CD4-positive, alpha-beta memory T cell (primary cell): ENCODE measurements around the gene JAK1. TPM values are rescaled to one million over a fixed set of nuclear protein-coding genes. Genes with fewer than 3 reads are reported as not detected.

Experiments used
- CTCF ChIA-PET: fragments of 350-600 bp; sonication (Branson Sonifier 250); formaldehyde crosslinking; loops from one replicate; lab custom pipeline; 2021; ENCODE audit warnings: inconsistent platforms; ENCODE audit not compliant: partially characterized antibody; lab: Charles Lee
- POLR2A ChIA-PET: fragments of 350-600 bp; sonication (Branson Sonifier 250); formaldehyde crosslinking; loops from one replicate; lab custom pipeline; 2021; ENCODE audit not compliant: partially characterized antibody; lab: Charles Lee
- DNase-seq, 5 donors: peaks; one replicate each; pipeline versions ENCODE4 v3.0.0 to v3.0.0-alpha.2; 2020 to 2022; ENCODE audit warnings: mixed read lengths in 1 of 5
- H3K27ac ChIP-seq: one replicate; pipeline ENCODE4 v1.7.0; 2013; ENCODE audit warnings: low read depth, low read length
- H3K27me3 ChIP-seq: 2 replicates; pipeline ENCODE4 v1.7.0; 2013; ENCODE audit warnings: mild to moderate bottlenecking, low read length, moderate library complexity; ENCODE audit not compliant: insufficient read depth
- H3K36me3 ChIP-seq: 2 replicates; pipeline ENCODE4 v1.7.0; 2013; ENCODE audit warnings: mild to moderate bottlenecking, low read length, moderate library complexity; ENCODE audit not compliant: insufficient read depth
- H3K4me1 ChIP-seq: 2 replicates; pipeline ENCODE4 v1.7.0; 2013; ENCODE audit warnings: mild to moderate bottlenecking, low read length, moderate library complexity; ENCODE audit not compliant: insufficient read depth
- H3K4me3 ChIP-seq, 2 donors: one replicate each; pipeline ENCODE4 v1.7.0; 2013; ENCODE audit warnings: low read length in 2 of 2, mild to moderate bottlenecking in 1 of 2
- H3K9me3 ChIP-seq, 2 donors: one replicate each; pipeline ENCODE4 v1.7.0; 2013; ENCODE audit warnings: low read length in 2 of 2, control low read depth in 1 of 2; ENCODE audit not compliant: control insufficient read depth in 1 of 2
- H3K27ac Mint-ChIP-seq, 7 donors: one replicate each; pipeline ENCODE4 v1.8.0; 2020 to 2021; ENCODE audit warnings: mixed read lengths in 7 of 7, mild to moderate bottlenecking in 6 of 7, inconsistent platforms in 3 of 7, moderate library complexity in 3 of 7
- H3K27me3 Mint-ChIP-seq, 2 donors: one replicate each; pipeline ENCODE4 v1.8.0; 2020 to 2021; ENCODE audit warnings: mixed read lengths in 2 of 2
- H3K36me3 Mint-ChIP-seq, 2 donors: one replicate each; pipeline ENCODE4 v1.8.0; 2020 to 2021; ENCODE audit warnings: mixed read lengths in 2 of 2, inconsistent platforms in 1 of 2, mild to moderate bottlenecking in 1 of 2
- H3K4me1 Mint-ChIP-seq, 4 donors: one replicate each; pipeline ENCODE4 v1.8.0; 2020 to 2021; ENCODE audit warnings: mixed read lengths in 4 of 4, mild to moderate bottlenecking in 1 of 4
- H3K4me3 Mint-ChIP-seq, 8 donors: one replicate each; pipeline ENCODE4 v1.8.0; 2020 to 2021; ENCODE audit warnings: mixed read lengths in 8 of 8, mild to moderate bottlenecking in 7 of 8, moderate library complexity in 6 of 8, inconsistent platforms in 3 of 8
- H3K9me3 Mint-ChIP-seq, 8 donors: one replicate each; pipeline ENCODE4 v1.8.0; 2020 to 2021; ENCODE audit warnings: mixed read lengths in 8 of 8, mild to moderate bottlenecking in 5 of 8, inconsistent platforms in 3 of 8, moderate library complexity in 1 of 8
- intact Hi-C: fragments of 100-400 bp; cut with micrococcal nuclease; formaldehyde crosslinking; loops from one replicate; pipeline ENCODE4 v1.15.1; 2023
- polyA plus RNA-seq, 2 donors: library from polyadenylated mRNA; unstranded; fragments of 300-500 nt; fragmentation: Illumina TruSeq; gene quantifications; one replicate each; pipeline ENCODE4 v1.2.3, GENCODE V29; 2021
- total RNA-seq, 2 experiments: library from RNA; stranded (reverse); gene quantifications; one replicate each; pipeline ENCODE4 v1.2.3, GENCODE V29; 2021

Gene JAK1
- total and polyA plus RNA-seq, 4 experiments from 2014 or later, result 163 to 372 (median 314) TPM

- CTCF ChIA-PET, result interaction anchor here (0.8 to 2.5 kb wide), 13 partner anchors 9 to 198 kb away, joined by 3 to 16 read pairs (median 4); no protein-coding TSS in a partner anchor
- Mint-ChIP-seq H3K27ac (peak overlapping the region; percentile 86 to 96 (median 94)), H3K4me3 (peak overlapping the region; percentile 23 to 87 (median 82)), H3K4me1 (peaks cover 62 to 89% (median 75%) of the 10 kb centered on the region in 4 donors), H3K9me3 (no peaks in the 10 kb centered on the region), H3K36me3 (peaks cover 44 to 76% of the 10 kb centered on the region in 2 donors), H3K27me3 (no peaks in the 10 kb centered on the region)
- no peak for DNase-seq
- intact Hi-C loops, result loop anchor here (1.0 to 5.0 kb wide), 4 partner anchors 14 to 191 kb away; partner anchors contain the start of gene JAK1
- peaks cover 43% of the 10 kb centered on the region for H3K36me3 ChIP-seq
- H3K9me3 ChIP-seq, result no peaks in the 10 kb centered on the region
- no peaks in the 10 kb centered on the region for H3K27me3 ChIP-seq
- H3K27ac ChIP-seq, result peak overlapping the region; percentile 31
- peaks cover 63% of the 10 kb centered on the region for H3K4me1 ChIP-seq
- no peak overlapping the region for H3K4me3 ChIP-seq
- POLR2A ChIA-PET, result interaction anchor here (0.7 to 3.6 kb wide), 28 partner anchors 10 to 190 kb away, joined by 3 to 62 read pairs (median 4); partner anchors contain the start of gene JAK1
These were observed 88.8 kb downstream of the JAK1 start for GRCh38 chr1:64877598-64877997.

- peaks cover 59% of the 10 kb centered on the region for H3K4me1 ChIP-seq
- intact Hi-C loops, result loop anchor here (1.0 to 5.0 kb wide), 4 partner anchors 14 to 192 kb away; partner anchors contain the start of gene JAK1
- no peaks in the 10 kb centered on the region for H3K27me3 ChIP-seq
- no peaks in the 10 kb centered on the region for H3K9me3 ChIP-seq
- no peaks in the 10 kb centered on the region for H3K9me3 Mint-ChIP-seq
- H3K27ac Mint-ChIP-seq, result peak overlapping the region; percentile 86 to 96 (median 94)
- H3K4me3 Mint-ChIP-seq, result peak overlapping the region; percentile 65 to 87 (median 82)
- H3K4me1 Mint-ChIP-seq, result peaks cover 60 to 89% (median 74%) of the 10 kb centered on the region in 4 donors
- ChIA-PET CTCF (interaction anchor here (0.8 to 2.5 kb wide), 13 partner anchors 8 to 198 kb away, joined by 3 to 16 read pairs (median 4); no protein-coding TSS in a partner anchor), POLR2A (interaction anchor here (0.7 to 3.6 kb wide), 28 partner anchors 9 to 191 kb away, joined by 3 to 62 read pairs (median 4); partner anchors contain the start of gene JAK1)
- H3K27me3 Mint-ChIP-seq, result no peaks in the 10 kb centered on the region
- no peak overlapping the region for H3K4me3 ChIP-seq
- H3K36me3 Mint-ChIP-seq, result peaks cover 47 to 77% of the 10 kb centered on the region in 2 donors
- peak overlapping the region; percentile 31 for H3K27ac ChIP-seq
- peak; percentile 76 to 90 (median 87) for DNase-seq
- peaks cover 44% of the 10 kb centered on the region for H3K36me3 ChIP-seq
These were observed 89.2 kb downstream of the JAK1 start for GRCh38 chr1:64877151-64877550.

- Histone ChIP-seq H3K4me3 (no peak overlapping the region), H3K4me1 (peaks cover 49% of the 10 kb centered on the region), H3K9me3 (no peaks in the 10 kb centered on the region), H3K27ac (peak overlapping the region; percentile 33), H3K36me3 (peaks cover 50% of the 10 kb centered on the region), H3K27me3 (no peaks in the 10 kb centered on the region)
- H3K36me3 Mint-ChIP-seq, result peaks cover 60 to 82% of the 10 kb centered on the region in 2 donors
- H3K4me3 Mint-ChIP-seq, result peak overlapping the region in 7 of 8 donors; percentile 27 to 87 (median 57)
- DNase-seq, result no peak
- ChIA-PET CTCF (interaction anchor here (1.0 to 1.3 kb wide), 2 partner anchors 11 to 12 kb away, joined by 3 read pairs; no protein-coding TSS in a partner anchor), POLR2A (interaction anchor here (3.3 to 3.6 kb wide), 2 partner anchors 90 to 190 kb away, joined by 19 to 62 read pairs; partner anchors contain the start of gene JAK1)
- peaks cover 51 to 88% (median 69%) of the 10 kb centered on the region in 4 donors for H3K4me1 Mint-ChIP-seq
- intact Hi-C loops, result loop anchor here (2.0 to 5.0 kb wide), 2 partner anchors 48 to 193 kb away; no protein-coding TSS in a partner anchor
- H3K9me3 Mint-ChIP-seq, result peaks cover 0 to 2% (median 0%) of the 10 kb centered on the region in 8 donors
- H3K27me3 Mint-ChIP-seq, result no peaks in the 10 kb centered on the region
- H3K27ac Mint-ChIP-seq, result peak overlapping the region; percentile 42 to 96 (median 90)
These were observed 90.7 kb downstream of the JAK1 start for GRCh38 chr1:64875606-64876005.

GRCh38 chr1:64875101-64875500 is 91.2 kb downstream of the JAK1 start:
- Histone ChIP-seq H3K36me3 (peaks cover 56% of the 10 kb centered on the region), H3K27ac (no peak overlapping the region), H3K4me1 (peaks cover 49% of the 10 kb centered on the region), H3K9me3 (no peaks in the 10 kb centered on the region), H3K4me3 (no peak overlapping the region), H3K27me3 (no peaks in the 10 kb centered on the region)
- ChIA-PET POLR2A (interaction anchor here (2.1 to 3.6 kb wide), 3 partner anchors 87 to 190 kb away, joined by 8 to 62 read pairs (median 19); partner anchors contain the start of gene JAK1), CTCF (no interaction called here)
- Mint-ChIP-seq H3K4me1 (peaks cover 49 to 83% (median 64%) of the 10 kb centered on the region in 4 donors), H3K9me3 (peaks cover 0 to 2% (median 0%) of the 10 kb centered on the region in 8 donors), H3K27ac (peak overlapping the region; percentile 73 to 92 (median 86)), H3K36me3 (peaks cover 60 to 83% of the 10 kb centered on the region in 2 donors), H3K27me3 (no peaks in the 10 kb centered on the region), H3K4me3 (peak overlapping the region in 6 of 8 donors; percentile 32 to 87 (median 49))
- DNase-seq, result no peak
- intact Hi-C loops, result loop anchor here (5.0 kb wide), 1 partner anchor 48 kb away; no protein-coding TSS in a partner anchor

GRCh38 chr1:64874666-64875065 is 91.7 kb downstream of the JAK1 start:
- Mint-ChIP-seq H3K36me3 (peaks cover 60 to 88% of the 10 kb centered on the region in 2 donors), H3K4me3 (peak overlapping the region in 2 of 8 donors; percentile 37 to 55), H3K4me1 (peaks cover 49 to 79% (median 62%) of the 10 kb centered on the region in 4 donors), H3K27me3 (no peaks in the 10 kb centered on the region), H3K9me3 (peaks cover 0 to 2% (median 0%) of the 10 kb centered on the region in 8 donors), H3K27ac (peak overlapping the region in 6 of 7 donors; percentile 73 to 92 (median 85))
- H3K36me3 ChIP-seq, result peaks cover 57% of the 10 kb centered on the region
- no peaks in the 10 kb centered on the region for H3K27me3 ChIP-seq
- intact Hi-C loops, result loop anchor here (5.0 kb wide), 1 partner anchor 47 kb away; no protein-coding TSS in a partner anchor
- CTCF ChIA-PET, result interaction anchor here (1.1 to 1.2 kb wide), 2 partner anchors 10 to 78 kb away, joined by 3 to 4 read pairs; no protein-coding TSS in a partner anchor
- peaks cover 49% of the 10 kb centered on the region for H3K4me1 ChIP-seq
- H3K27ac ChIP-seq, result no peak overlapping the region
- no peaks in the 10 kb centered on the region for H3K9me3 ChIP-seq
- no peak overlapping the region for H3K4me3 ChIP-seq
- no peak for DNase-seq
- POLR2A ChIA-PET, result interaction anchor here (1.1 to 2.1 kb wide), 2 partner anchors 87 to 91 kb away, joined by 3 to 8 read pairs; no protein-coding TSS in a partner anchor

GRCh38 chr1:64873576-64873975 is 92.8 kb downstream of the JAK1 start:
- ChIA-PET CTCF (interaction anchor here (1.1 to 1.2 kb wide), 3 partner anchors 9 to 79 kb away, joined by 3 to 4 read pairs (median 3); no protein-coding TSS in a partner anchor), POLR2A (interaction anchor here (1.1 to 2.1 kb wide), 2 partner anchors 89 to 92 kb away, joined by 3 to 8 read pairs; no protein-coding TSS in a partner anchor)
- H3K4me3 ChIP-seq, result no peak overlapping the region
- intact Hi-C loops, result no loop called here
- no peaks in the 10 kb centered on the region for H3K27me3 ChIP-seq
- H3K27ac ChIP-seq, result no peak overlapping the region
- Mint-ChIP-seq H3K27ac (peak overlapping the region in 4 of 7 donors; percentile 47 to 88 (median 68)), H3K9me3 (peaks cover 0 to 2% (median 0%) of the 10 kb centered on the region in 8 donors), H3K27me3 (no peaks in the 10 kb centered on the region), H3K36me3 (peaks cover 62 to 90% of the 10 kb centered on the region in 2 donors), H3K4me1 (peaks cover 42 to 79% (median 56%) of the 10 kb centered on the region in 4 donors), H3K4me3 (peak overlapping the region in 1 of 8 donors; percentile 36)
- H3K9me3 ChIP-seq, result no peaks in the 10 kb centered on the region
- peaks cover 64% of the 10 kb centered on the region for H3K36me3 ChIP-seq
- DNase-seq, result no peak
- H3K4me1 ChIP-seq, result peaks cover 40% of the 10 kb centered on the region
